IPS-20b (cell line): ENCODE results near the gene TYRP1.

Experiments used
- H3K27ac ChIP-seq: one replicate; pipeline ENCODE4 v1.5.1; 2013; ENCODE audit warnings: low read length
- H3K27me3 ChIP-seq: 2 replicates; pipeline ENCODE4 v1.6.1; 2013; ENCODE audit warnings: mild to moderate bottlenecking, low read length, inconsistent platforms; ENCODE audit not compliant: insufficient read depth
- H3K36me3 ChIP-seq: 2 replicates; pipeline ENCODE4 v1.6.1; 2013; ENCODE audit warnings: low read depth, mild to moderate bottlenecking, inconsistent platforms, low read length, moderate library complexity; ENCODE audit not compliant: insufficient read depth
- H3K4me1 ChIP-seq: 2 replicates; pipeline ENCODE4 v1.6.1; 2013; ENCODE audit warnings: mild to moderate bottlenecking, control low read depth, inconsistent platforms, low read length, moderate library complexity; ENCODE audit not compliant: insufficient read depth
- H3K4me3 ChIP-seq: 2 replicates; pipeline ENCODE4 v1.5.1; 2013; ENCODE audit warnings: mild to moderate bottlenecking, low read length, inconsistent platforms
- H3K9ac ChIP-seq: 2 replicates; pipeline ENCODE4 v1.6.1; 2013; ENCODE audit warnings: low read depth, mild to moderate bottlenecking, inconsistent platforms, low read length, moderate library complexity
- H3K9me3 ChIP-seq: 2 replicates; pipeline ENCODE4 v1.6.1; 2013; ENCODE audit warnings: mild to moderate bottlenecking, low read depth, low read length, inconsistent platforms; ENCODE audit not compliant: insufficient read depth

TYRP1 gene

GRCh38 chr9:12739014-12739652 is 45.9 kb downstream of the TYRP1 start:
- H3K27me3 ChIP-seq: no peaks in the 10 kb centered on the region
- 0 out of 2 replicates have a peak, but pooled peaks cover 7% of the 10 kb centered on the region for H3K4me1 ChIP-seq
- H3K27ac ChIP-seq: no peak overlapping the region
- no peak overlapping the region for H3K4me3 ChIP-seq
- H3K9me3 ChIP-seq: peaks cover 4% of the 10 kb centered on the region; the same call in 1 of the 2 replicates
- H3K9ac ChIP-seq: no peak overlapping the region
- no peaks in the 10 kb centered on the region for H3K36me3 ChIP-seq

DNA sequence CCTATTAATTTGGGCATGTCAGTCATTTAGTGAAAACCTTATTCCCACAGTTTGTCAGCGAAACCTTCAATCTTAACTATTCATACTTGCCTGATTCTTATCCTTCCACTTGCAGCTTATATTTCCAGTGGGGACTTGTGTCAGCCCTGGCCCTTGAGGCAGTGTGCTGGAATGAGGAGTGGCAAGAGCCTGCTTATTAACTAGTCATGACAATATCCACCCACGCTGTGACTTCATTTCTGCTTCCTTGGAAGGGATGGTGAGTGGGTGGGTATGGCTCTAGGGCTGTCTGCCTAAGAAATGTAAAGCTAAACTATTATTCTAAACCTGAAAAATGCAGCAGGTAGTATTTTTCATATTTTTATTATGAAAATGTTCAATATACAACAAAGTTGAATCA is 47.7 kb downstream of the TYRP1 start:
- no peak overlapping the region for H3K9ac ChIP-seq
- H3K9me3 ChIP-seq: no peaks in the 10 kb centered on the region
- 0 out of 2 replicates have a peak, but pooled peaks cover 7% of the 10 kb centered on the region for H3K4me1 ChIP-seq
- H3K36me3 ChIP-seq: no peaks in the 10 kb centered on the region
- no peak overlapping the region for H3K27ac ChIP-seq
- no peaks in the 10 kb centered on the region for H3K27me3 ChIP-seq
- H3K4me3 ChIP-seq: no peak overlapping the region

GRCh38 chr9:12748016-12748415 is 54.8 kb downstream of the TYRP1 start:
- no peak overlapping the region for H3K4me3 ChIP-seq
- no peaks in the 10 kb centered on the region for H3K9me3 ChIP-seq
- no peak overlapping the region for H3K27ac ChIP-seq
- no peak overlapping the region for H3K9ac ChIP-seq
- no peaks in the 10 kb centered on the region for H3K27me3 ChIP-seq
- H3K36me3 ChIP-seq: no peaks in the 10 kb centered on the region
- no peaks in the 10 kb centered on the region for H3K4me1 ChIP-seq

GRCh38 chr9:12748954-12749353 is 55.8 kb downstream of the TYRP1 start:
- H3K9ac ChIP-seq: no peak overlapping the region
- no peak overlapping the region for H3K4me3 ChIP-seq
- no peaks in the 10 kb centered on the region for H3K9me3 ChIP-seq
- H3K36me3 ChIP-seq: no peaks in the 10 kb centered on the region
- H3K4me1 ChIP-seq: no peaks in the 10 kb centered on the region
- no peaks in the 10 kb centered on the region for H3K27me3 ChIP-seq
- no peak overlapping the region for H3K27ac ChIP-seq

DNA sequence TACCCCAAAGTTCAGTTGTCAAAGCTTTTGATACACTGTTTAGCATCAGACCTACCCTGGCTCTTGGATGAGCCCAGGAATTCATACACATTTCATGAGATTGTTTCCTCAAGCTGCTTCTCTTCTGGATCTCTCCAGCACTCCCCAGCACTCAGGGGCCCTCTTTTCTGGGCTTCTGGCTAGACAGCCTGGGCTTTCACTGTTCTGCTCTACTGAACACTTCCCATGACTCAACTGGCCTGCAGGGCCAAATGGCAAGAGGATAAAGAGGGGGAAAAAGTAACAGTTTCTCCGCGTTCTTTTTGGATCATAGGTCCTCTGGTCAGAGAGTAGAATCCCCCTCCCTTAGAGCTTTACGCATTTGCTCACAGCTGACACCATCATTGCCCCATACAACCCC is 60.7 kb downstream of the TYRP1 start:
- Histone ChIP-seq H3K27ac (no peak overlapping the region), H3K4me3 (no peak overlapping the region), H3K9me3 (no peaks in the 10 kb centered on the region), H3K4me1 (no peaks in the 10 kb centered on the region), H3K9ac (no peak overlapping the region), H3K27me3 (no peaks in the 10 kb centered on the region), H3K36me3 (no peaks in the 10 kb centered on the region)

GRCh38 chr9:12759761-12760160 is 66.6 kb downstream of the TYRP1 start:
- Histone ChIP-seq H3K4me1 (no peaks in the 10 kb centered on the region; the same call in 1 of the 2 replicates), H3K4me3 (no peak overlapping the region), H3K9me3 (no peaks in the 10 kb centered on the region), H3K27ac (no peak overlapping the region), H3K27me3 (no peaks in the 10 kb centered on the region), H3K36me3 (no peaks in the 10 kb centered on the region), H3K9ac (no peak overlapping the region)
